HG03378 (cell line): ENCODE data around the gene COL25A1.
A peak's percentile ranks its signal among the peaks of the same experiment; 100 is the strongest.
"Not testable (repeated sequence)": the region's sequence is repeated elsewhere in the genome, so short reads cannot be mapped to it uniquely, and the experiment has no call there.

Experiments
- ATAC-seq: cut with Tn5 transposase; IDR thresholded peaks from one replicate; pipeline ENCODE4 v1.9.1; 2021; ENCODE audit warnings: mild to moderate bottlenecking, moderate library complexity; ENCODE audit not compliant: unreplicated experiment

COL25A1 gene

GRCh38 chr4:109021630-109022029, 280.8 kb downstream of the COL25A1 start:
- not testable (repeated sequence) for ATAC-seq

GRCh38 chr4:109020861-109021260, 281.6 kb downstream of the COL25A1 start:
- no peak for ATAC-seq

- ATAC-seq = no peak
Observed at GRCh38 chr4:109016200-109016599, 286.3 kb downstream of the COL25A1 start.

GRCh38 chr4:109015413-109015810, 287.0 kb downstream of the COL25A1 start:
- ATAC-seq = no peak

- ATAC-seq = no peak
Observed at GRCh38 chr4:109014593-109015412, 287.7 kb downstream of the COL25A1 start.

GRCh38 chr4:109012286-109012880, 290.1 kb downstream of the COL25A1 start:
- no peak for ATAC-seq

GRCh38 chr4:109011241-109012026, 291.0 kb downstream of the COL25A1 start:
- ATAC-seq = no peak

- no peak for ATAC-seq
Observed at GRCh38 chr4:109010521-109010920, 291.9 kb downstream of the COL25A1 start.

- no peak for ATAC-seq
Observed at GRCh38 chr4:109009909-109010308, 292.5 kb downstream of the COL25A1 start.

GRCh38 chr4:109007976-109008375, 294.5 kb downstream of the COL25A1 start:
- ATAC-seq = no peak

GRCh38 chr4:109005523-109005922, 296.9 kb downstream of the COL25A1 start:
- no peak for ATAC-seq

- no peak for ATAC-seq
Observed at GRCh38 chr4:109004418-109004817, 298.0 kb downstream of the COL25A1 start.

- ATAC-seq = no peak
Observed at GRCh38 chr4:109003964-109004363, 298.5 kb downstream of the COL25A1 start.

GRCh38 chr4:108991551-108992328, 310.7 kb downstream of the COL25A1 start:
- ATAC-seq = no peak

- peak; percentile 80 for ATAC-seq
Observed at GRCh38 chr4:108988464-108989195, 313.8 kb downstream of the COL25A1 start.

- ATAC-seq = not testable (repeated sequence)
Observed at GRCh38 chr4:108984495-108984894, 318.0 kb downstream of the COL25A1 start.

- ATAC-seq = no peak
Observed at GRCh38 chr4:108982402-108983185, 319.9 kb downstream of the COL25A1 start.

GRCh38 chr4:108980455-108981239, 321.8 kb downstream of the COL25A1 start:
- no peak for ATAC-seq

- no peak for ATAC-seq
Observed at GRCh38 chr4:108979759-108980158, 322.7 kb downstream of the COL25A1 start.
